ENCODE results near the gene CIC. TPM values are rescaled to one million over a fixed set of nuclear protein-coding genes. Genes with fewer than 3 reads are reported as not detected.
A peak's percentile ranks its signal among the peaks of the same experiment; 100 is the strongest.
"Not testable (repeated sequence)": the region's sequence is repeated elsewhere in the genome, so short reads cannot be mapped to it uniquely, and the experiment has no call there.

CIC gene
- total RNA-seq, 1 experiment from 2014 or later = 54.0 TPM

DNA sequence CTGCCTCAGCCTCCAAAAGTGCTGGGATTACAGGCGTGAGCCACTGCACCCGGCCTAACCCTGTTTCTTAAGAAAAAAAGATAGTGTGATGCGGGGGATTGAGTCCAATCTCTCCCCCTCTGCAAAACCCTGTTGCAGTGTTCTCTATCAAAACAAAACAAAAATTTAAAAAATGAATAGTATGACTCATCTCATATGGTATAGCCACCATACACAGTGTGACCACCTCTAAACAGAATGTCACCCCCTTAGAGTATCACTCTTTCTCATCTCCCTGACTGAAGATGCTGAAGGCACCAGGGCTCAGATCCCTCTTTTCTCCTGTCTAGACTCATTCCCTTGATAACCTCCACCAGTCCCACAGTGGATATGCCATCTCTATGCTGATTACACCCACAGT lies 7.3 kb upstream of the CIC start:
- no peak for DNase-seq

DNA sequence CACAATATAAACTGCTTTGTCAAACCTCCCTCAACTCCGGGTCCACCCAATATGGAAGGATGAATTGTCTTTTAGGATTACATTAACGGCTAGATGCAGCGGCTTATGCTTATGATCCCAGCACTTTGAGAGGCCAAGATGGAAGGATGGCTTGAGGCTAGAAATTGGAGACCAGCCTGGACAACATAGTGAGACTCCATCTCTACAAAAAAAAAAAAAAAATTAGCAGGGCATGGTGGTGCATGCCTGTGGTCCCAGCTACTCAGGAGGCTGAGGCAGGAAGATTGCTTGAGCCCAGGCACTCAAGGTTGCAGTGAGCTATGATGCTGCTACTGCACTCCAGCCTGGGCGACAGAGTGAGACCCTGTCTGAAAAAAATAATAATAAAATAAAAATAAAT lies 2.9 kb upstream of the CIC start:
- H2BK15ac ChIP-seq (ENCODE audit: low read depth, low read length) = peak overlapping the region; percentile 12; the same call in 1 of the 2 replicates
- not testable (repeated sequence) for H2BK5ac ChIP-seq (ENCODE audit: insufficient read length, low read length); H2BK12ac ChIP-seq (ENCODE audit: insufficient read length, low read depth, low read length); H3K79me1 ChIP-seq (ENCODE audit: insufficient read depth, low read depth, low read length, poor library complexity, severe bottlenecking); H3T11ph ChIP-seq (ENCODE audit: low read length); H4K5ac ChIP-seq (ENCODE audit: insufficient read length, low read depth, low read length); H4K91ac ChIP-seq (ENCODE audit: insufficient read length, low read depth, low read length); H3K18ac ChIP-seq (ENCODE audit: insufficient read length, low read depth, low read length); H3K23me2 ChIP-seq (ENCODE audit: insufficient read length, low read depth, low read length, poor library complexity, severe bottlenecking); DNase-seq; H3K4me1 ChIP-seq (ENCODE audit: insufficient read depth, low read length); H3K79me2 ChIP-seq (ENCODE audit: insufficient read depth, low read length); H2AFZ ChIP-seq (ENCODE audit: low read length); H3K14ac ChIP-seq (ENCODE audit: insufficient read depth, low read length); H3K36me3 Mint-ChIP-seq (ENCODE audit: insufficient read depth in 1 of 3, low read depth in 3 of 3); H4K20me1 ChIP-seq (ENCODE audit: control insufficient read depth, insufficient read depth, insufficient read length); H3K9ac ChIP-seq (ENCODE audit: extremely low read depth, insufficient read length, low read length); H2BK20ac ChIP-seq (ENCODE audit: low read depth, low read length, poor library complexity, severe bottlenecking); H3K4me2 ChIP-seq (ENCODE audit: insufficient read depth, insufficient read length, low read length); H3K23ac ChIP-seq (ENCODE audit: insufficient read length, low read depth, low read length); H3K4me3 Mint-ChIP-seq; H3K56ac ChIP-seq (ENCODE audit: insufficient read length, low read depth, low read length); H2BK120ac ChIP-seq (ENCODE audit: low read depth, low read length, poor library complexity, severe bottlenecking); H3K9me3 Mint-ChIP-seq; H3K27ac Mint-ChIP-seq; H3K9me3 ChIP-seq (ENCODE audit: control insufficient read depth, low read depth, low read length); H2AK5ac ChIP-seq (ENCODE audit: insufficient read length, low read length); H3K27ac ChIP-seq (ENCODE audit: insufficient read length, low read depth, low read length); H3K27me3 ChIP-seq (ENCODE audit: insufficient read depth, low read length); H3K4ac ChIP-seq (ENCODE audit: low read depth, low read length)
- peaks cover 15% of the 10 kb centered on the region for H3K27me3 Mint-ChIP-seq (ENCODE audit: low read depth)
- peak overlapping the region; percentile 38 for H4K8ac ChIP-seq (replicated peaks; ENCODE audit: insufficient read length, low read depth, low read length)
- H3K4me1 Mint-ChIP-seq = peaks cover 20 to 23% of the 10 kb centered on the region in 2 experiments
- no CpG with 5 or more reads among the region's 4 CpGs for WGBS (ENCODE audit: extremely low coverage, insufficient read length, low lambda C conversion rate)

More for the DNA sequence above, 7.3 kb upstream of the CIC start:
- H3K27ac Mint-ChIP-seq = no peak overlapping the region
- Histone ChIP-seq H3K27ac (ENCODE audit: insufficient read length, low read depth, low read length) (no peak overlapping the region), H4K91ac (ENCODE audit: insufficient read length, low read depth, low read length) (no peak overlapping the region), H3K79me2 (ENCODE audit: insufficient read depth, low read length) (no peaks in the 10 kb centered on the region), H2BK5ac (ENCODE audit: insufficient read length, low read length) (no peak overlapping the region), H3K4me1 (ENCODE audit: insufficient read depth, low read length) (no peaks in the 10 kb centered on the region), H2AFZ (ENCODE audit: low read length) (no peak overlapping the region), H3K23me2 (ENCODE audit: insufficient read length, low read depth, low read length, poor library complexity, severe bottlenecking) (no peaks in the 10 kb centered on the region), H2BK120ac (ENCODE audit: low read depth, low read length, poor library complexity, severe bottlenecking) (no peak overlapping the region), H2BK12ac (ENCODE audit: insufficient read length, low read depth, low read length) (no peak overlapping the region), H2AK5ac (ENCODE audit: insufficient read length, low read length) (no peak overlapping the region), H4K5ac (ENCODE audit: insufficient read length, low read depth, low read length) (no peak overlapping the region), H3K18ac (ENCODE audit: insufficient read length, low read depth, low read length) (no peak overlapping the region), H3K79me1 (ENCODE audit: insufficient read depth, low read depth, low read length, poor library complexity, severe bottlenecking) (no peaks in the 10 kb centered on the region), H3K23ac (ENCODE audit: insufficient read length, low read depth, low read length) (no peak overlapping the region), H3K9ac (ENCODE audit: extremely low read depth, insufficient read length, low read length) (no peak overlapping the region), H4K8ac (replicated peaks; ENCODE audit: insufficient read length, low read depth, low read length) (no peak overlapping the region), H3K9me3 (ENCODE audit: control insufficient read depth, low read depth, low read length) (no peaks in the 10 kb centered on the region), H4K20me1 (ENCODE audit: control insufficient read depth, insufficient read depth, insufficient read length) (no peaks in the 10 kb centered on the region), H3K4me2 (ENCODE audit: insufficient read depth, insufficient read length, low read length) (no peak overlapping the region), H3T11ph (ENCODE audit: low read length) (no peak overlapping the region), H3K56ac (ENCODE audit: insufficient read length, low read depth, low read length) (no peak overlapping the region), H3K14ac (ENCODE audit: insufficient read depth, low read length) (no peak overlapping the region), H2BK15ac (ENCODE audit: low read depth, low read length) (no peak overlapping the region), H2BK20ac (ENCODE audit: low read depth, low read length, poor library complexity, severe bottlenecking) (no peak overlapping the region), H3K4ac (ENCODE audit: low read depth, low read length) (no peak overlapping the region), H3K27me3 (ENCODE audit: insufficient read depth, low read length) (no peaks in the 10 kb centered on the region)
- H3K4me3 Mint-ChIP-seq = no peak overlapping the region
- H3K27me3 Mint-ChIP-seq (ENCODE audit: low read depth) = peaks cover 27% of the 10 kb centered on the region
- no peaks in the 10 kb centered on the region; a peak in 1 of 7 replicates for H3K36me3 Mint-ChIP-seq (ENCODE audit: insufficient read depth in 1 of 3, low read depth in 3 of 3)
- H3K9me3 Mint-ChIP-seq = no peaks in the 10 kb centered on the region
- WGBS (ENCODE audit: extremely low coverage, insufficient read length, low lambda C conversion rate) = no CpG with 5 or more reads among the region's 3 CpGs
- TF ChIP-seq CTCF (conservative IDR thresholded peaks at IDR 0.05) = no peak
- H3K4me1 Mint-ChIP-seq = peaks cover under 1 to 3% of the 10 kb centered on the region in 2 experiments
